OCI-LY3 (cell line): Measurements from ENCODE around the gene SDK1.

Experiments
- EZH2phosphoT487 ChIP-seq: fragments of 200-600 bp; shearing (Covaris generic); IDR thresholded peaks from 2 replicates; pipeline ENCODE4 v1.6.1; 2018; ENCODE audit warnings: antibody characterized with exemption, mixed run types, low read depth
- TF ChIP-seq, protein P1 (sequence below): fragments of 200-600, 300-600 bp; sonication (generic); IDR thresholded peaks from 2 replicates; pipeline ENCODE4 v1.5.1; 2014; ENCODE audit warnings: antibody characterized with exemption, low read length, low read depth

DNA sequence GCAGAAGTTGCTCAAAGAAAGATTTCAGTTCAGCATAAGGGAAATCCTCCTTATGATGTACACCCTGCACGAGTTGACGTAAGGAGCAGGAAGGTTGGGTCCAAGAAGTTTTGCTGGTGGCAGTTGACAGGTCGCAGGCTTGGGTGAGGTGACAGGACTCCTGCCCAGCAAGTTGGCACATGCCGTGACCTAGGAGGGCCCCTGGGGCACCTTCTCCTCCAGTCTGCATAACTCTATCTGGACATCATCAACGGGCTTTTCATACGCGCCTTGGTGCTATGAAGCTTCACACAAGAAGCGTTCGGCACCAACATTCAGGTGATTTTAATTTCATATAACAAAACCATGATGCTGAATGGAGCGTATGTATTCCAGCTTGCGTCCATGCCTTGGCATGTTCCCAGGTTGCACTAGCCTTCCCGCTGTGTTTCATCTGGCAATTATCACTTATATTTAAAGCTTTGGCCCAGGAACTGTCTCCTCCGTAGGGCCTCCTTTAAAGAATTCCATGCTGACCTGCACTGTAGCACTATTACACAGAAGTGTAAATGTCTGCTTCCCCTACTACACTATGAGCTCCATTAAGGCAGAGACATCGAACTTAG, 729.4 kb downstream of the SDK1 start:
- TF ChIP-seq, protein P1, sequence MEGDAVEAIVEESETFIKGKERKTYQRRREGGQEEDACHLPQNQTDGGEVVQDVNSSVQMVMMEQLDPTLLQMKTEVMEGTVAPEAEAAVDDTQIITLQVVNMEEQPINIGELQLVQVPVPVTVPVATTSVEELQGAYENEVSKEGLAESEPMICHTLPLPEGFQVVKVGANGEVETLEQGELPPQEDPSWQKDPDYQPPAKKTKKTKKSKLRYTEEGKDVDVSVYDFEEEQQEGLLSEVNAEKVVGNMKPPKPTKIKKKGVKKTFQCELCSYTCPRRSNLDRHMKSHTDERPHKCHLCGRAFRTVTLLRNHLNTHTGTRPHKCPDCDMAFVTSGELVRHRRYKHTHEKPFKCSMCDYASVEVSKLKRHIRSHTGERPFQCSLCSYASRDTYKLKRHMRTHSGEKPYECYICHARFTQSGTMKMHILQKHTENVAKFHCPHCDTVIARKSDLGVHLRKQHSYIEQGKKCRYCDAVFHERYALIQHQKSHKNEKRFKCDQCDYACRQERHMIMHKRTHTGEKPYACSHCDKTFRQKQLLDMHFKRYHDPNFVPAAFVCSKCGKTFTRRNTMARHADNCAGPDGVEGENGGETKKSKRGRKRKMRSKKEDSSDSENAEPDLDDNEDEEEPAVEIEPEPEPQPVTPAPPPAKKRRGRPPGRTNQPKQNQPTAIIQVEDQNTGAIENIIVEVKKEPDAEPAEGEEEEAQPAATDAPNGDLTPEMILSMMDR: no peak
- no peak for TF ChIP-seq EZH2phosphoT487
